Breast epithelium (tissue), 3 donors: ENCODE data around the gene WDPCP.

Experiments
- CTCF ChIP-seq, 3 donors: fragments of 450-650 bp; IDR thresholded peaks; one replicate each; pipeline ENCODE4 v1.5.1; 2016 to 2017; ENCODE audit warnings: antibody characterized with exemption in 3 of 3, mild to moderate bottlenecking in 3 of 3, moderate library complexity in 3 of 3
- POLR2A ChIP-seq: fragments of 450-650 bp; IDR thresholded peaks from one replicate; pipeline ENCODE4 v1.6.1; 2016; ENCODE audit warnings: antibody characterized with exemption, mild to moderate bottlenecking, moderate library complexity
- POLR2AphosphoS5 ChIP-seq, 3 donors: sonication (generic); formaldehyde crosslinking; IDR thresholded peaks; one replicate each; pipeline ENCODE4 v1.6.1; 2017; ENCODE audit warnings: antibody characterized with exemption in 3 of 3

GRCh38 chr2:63514237-63514716 is 74.0 kb downstream of the WDPCP start:
- TF ChIP-seq CTCF (IDR thresholded peaks at IDR 0.05) (no peak), POLR2AphosphoS5 (IDR thresholded peaks at IDR 0.05) (no peak), POLR2A (no peak)
